Measurements from ENCODE around the gene PPP1R14B. TPM values are rescaled to one million over a fixed set of nuclear protein-coding genes. Genes with fewer than 3 reads are reported as not detected.

PPP1R14B gene
- total and polyA plus RNA-seq, 2 experiments from 2014 or later, result 115 to 239 TPM

- H3K27ac ChIP-seq, result no peak overlapping the region
- no peak for DNase-seq
- no peak overlapping the region for H3K9ac ChIP-seq
- H3K4me2 ChIP-seq (ENCODE audit: unreplicated experiment), result no peak overlapping the region
- H3K4me3 ChIP-seq, result no peak overlapping the region
- no peaks in the 10 kb centered on the region for H3K27me3 ChIP-seq (replicated peaks; ENCODE audit: insufficient read depth)
- TF ChIP-seq EZH2 (IDR thresholded peaks at IDR 0.05; ENCODE audit: insufficient read depth, poor library complexity, severe bottlenecking) (no peak), EZH2phosphoT487 (IDR thresholded peaks at IDR 0.05; ENCODE audit: insufficient read depth, low read depth) (no peak)
- in situ Hi-C loops (cut with MboI), result no loop called here
- H3K9me3 ChIP-seq (ENCODE audit: low read depth), result no peaks in the 10 kb centered on the region
- no peaks in the 10 kb centered on the region for H3K9me2 ChIP-seq (ENCODE audit: insufficient read depth)
- H3K79me2 ChIP-seq (ENCODE audit: insufficient read depth), result peaks cover 29% of the 10 kb centered on the region
- H3F3A ChIP-seq (ENCODE audit: insufficient read depth), result no peaks in the 10 kb centered on the region
- no peaks in the 10 kb centered on the region; the same call in 1 of the 2 replicates for H3K36me3 ChIP-seq (ENCODE audit: low read depth)
- H4K20me1 ChIP-seq (ENCODE audit: insufficient read depth), result no peaks in the 10 kb centered on the region
- H3K4me1 ChIP-seq (ENCODE audit: insufficient read depth), result peaks cover 11% of the 10 kb centered on the region; the same call in 1 of the 2 replicates
- H2AFZ ChIP-seq, result no peak overlapping the region
- 94 to 95% methylated on average over 6 to 7 of the region's 7 CpGs for WGBS, 2 experiments (ENCODE audit: low coverage in 1 of 2, low lambda C conversion rate in 2 of 2, missing lambda C conversion rate in 2 of 2)
Measured at GRCh38 chr11:64254326-64254725, 7.6 kb upstream of the PPP1R14B start.

- H3K79me2 ChIP-seq (ENCODE audit: insufficient read depth), result peaks cover 29% of the 10 kb centered on the region
- H2AFZ ChIP-seq, result no peak overlapping the region
- H3K4me1 ChIP-seq (ENCODE audit: insufficient read depth), result peaks cover 11% of the 10 kb centered on the region; the same call in 1 of the 2 replicates
- WGBS, 2 experiments (ENCODE audit: low coverage in 1 of 2, low lambda C conversion rate in 2 of 2, missing lambda C conversion rate in 2 of 2), result 32 to 42% methylated on average over 5 of the region's 5 CpGs
- no peaks in the 10 kb centered on the region for H3K27me3 ChIP-seq (replicated peaks; ENCODE audit: insufficient read depth)
- H3K9me2 ChIP-seq (ENCODE audit: insufficient read depth), result no peaks in the 10 kb centered on the region
- peak; percentile 46 for DNase-seq
- no peaks in the 10 kb centered on the region for H3K9me3 ChIP-seq (ENCODE audit: low read depth)
- in situ Hi-C loops (cut with MboI), result no loop called here
- no peak overlapping the region for H3K4me3 ChIP-seq
- H3F3A ChIP-seq (ENCODE audit: insufficient read depth), result no peaks in the 10 kb centered on the region
- H3K4me2 ChIP-seq (ENCODE audit: unreplicated experiment), result no peak overlapping the region
- no peak overlapping the region for H3K9ac ChIP-seq
- H4K20me1 ChIP-seq (ENCODE audit: insufficient read depth), result no peaks in the 10 kb centered on the region
- TF ChIP-seq EZH2 (IDR thresholded peaks at IDR 0.05; ENCODE audit: insufficient read depth, poor library complexity, severe bottlenecking), result no peak
- TF ChIP-seq EZH2phosphoT487 (IDR thresholded peaks at IDR 0.05; ENCODE audit: insufficient read depth, low read depth), result no peak
- no peak overlapping the region for H3K27ac ChIP-seq
- no peaks in the 10 kb centered on the region; the same call in 1 of the 2 replicates for H3K36me3 ChIP-seq (ENCODE audit: low read depth)
Measured at GRCh38 chr11:64253481-64253880, 6.7 kb upstream of the PPP1R14B start.

- H2AFZ ChIP-seq, result no peak overlapping the region
- no peaks in the 10 kb centered on the region for H3K9me2 ChIP-seq (ENCODE audit: insufficient read depth)
- H3F3A ChIP-seq (ENCODE audit: insufficient read depth), result peaks cover 2% of the 10 kb centered on the region; the same call in 1 of the 2 replicates
- peak overlapping the region; percentile 91; the same call in 1 of the 2 replicates for H3K4me3 ChIP-seq
- H3K4me1 ChIP-seq (ENCODE audit: insufficient read depth), result peaks cover 11% of the 10 kb centered on the region; the same call in 1 of the 2 replicates
- DNase-seq, result no peak
- TF ChIP-seq EZH2phosphoT487 (IDR thresholded peaks at IDR 0.05; ENCODE audit: insufficient read depth, low read depth) (no peak), EZH2 (IDR thresholded peaks at IDR 0.05; ENCODE audit: insufficient read depth, poor library complexity, severe bottlenecking) (no peak)
- in situ Hi-C loops (cut with MboI), result no loop called here
- peak overlapping the region; percentile 87; the same call in 1 of the 2 replicates for H3K9ac ChIP-seq
- H4K20me1 ChIP-seq (ENCODE audit: insufficient read depth), result no peaks in the 10 kb centered on the region
- peak overlapping the region; percentile 99 for H3K4me2 ChIP-seq (ENCODE audit: unreplicated experiment)
- peaks cover 29% of the 10 kb centered on the region for H3K79me2 ChIP-seq (ENCODE audit: insufficient read depth)
- H3K27me3 ChIP-seq (replicated peaks; ENCODE audit: insufficient read depth), result no peaks in the 10 kb centered on the region
- H3K36me3 ChIP-seq (ENCODE audit: low read depth), result no peaks in the 10 kb centered on the region; the same call in 1 of the 2 replicates
- H3K9me3 ChIP-seq (ENCODE audit: low read depth), result no peaks in the 10 kb centered on the region
- H3K27ac ChIP-seq, result no peak overlapping the region
- WGBS, 2 experiments (ENCODE audit: low coverage in 1 of 2, low lambda C conversion rate in 2 of 2, missing lambda C conversion rate in 2 of 2), result 70 to 71% methylated on average over 8 of the region's 8 CpGs
Measured at GRCh38 chr11:64253043-64253442, 6.3 kb upstream of the PPP1R14B start.

- Histone ChIP-seq H3K36me3 (ENCODE audit: low read depth) (no peaks in the 10 kb centered on the region; the same call in 1 of the 2 replicates), H3K79me2 (ENCODE audit: insufficient read depth) (peaks cover 29% of the 10 kb centered on the region), H3K4me1 (ENCODE audit: insufficient read depth) (peaks cover 11% of the 10 kb centered on the region; the same call in 1 of the 2 replicates), H3K27ac (peak overlapping the region; percentile 39), H3F3A (ENCODE audit: insufficient read depth) (peaks cover 5% of the 10 kb centered on the region; the same call in 1 of the 2 replicates), H2AFZ (peak overlapping the region; percentile 81), H3K9me3 (ENCODE audit: low read depth) (no peaks in the 10 kb centered on the region), H3K9ac (peak overlapping the region; percentile 87), H3K4me3 (peak overlapping the region; percentile 91), H3K4me2 (ENCODE audit: unreplicated experiment) (peak overlapping the region; percentile 99), H4K20me1 (ENCODE audit: insufficient read depth) (no peaks in the 10 kb centered on the region), H3K27me3 (replicated peaks; ENCODE audit: insufficient read depth) (no peaks in the 10 kb centered on the region), H3K9me2 (ENCODE audit: insufficient read depth) (no peaks in the 10 kb centered on the region)
- TF ChIP-seq EZH2 (IDR thresholded peaks at IDR 0.05; ENCODE audit: insufficient read depth, poor library complexity, severe bottlenecking), result no peak
- no peak for TF ChIP-seq EZH2phosphoT487 (IDR thresholded peaks at IDR 0.05; ENCODE audit: insufficient read depth, low read depth)
- in situ Hi-C loops (cut with MboI), result no loop called here
- WGBS, 2 experiments (ENCODE audit: low coverage in 1 of 2, low lambda C conversion rate in 2 of 2, missing lambda C conversion rate in 2 of 2), result 3% methylated on average over 14 to 23 of the region's 23 CpGs
- peak; percentile 81 for DNase-seq
Measured at GRCh38 chr11:64252003-64252872, 5.5 kb upstream of the PPP1R14B start.

Data from GM23248 (cell line).